OCI-LY3 (cell line): ENCODE data around the gene VIPR2.

Experiments used
- CTCF ChIP-seq: fragments of 200-600, 300-600 bp; sonication (generic); IDR thresholded peaks from 2 replicates; pipeline ENCODE4 v1.5.1; 2014; ENCODE audit warnings: antibody characterized with exemption, low read length, low read depth
- EZH2phosphoT487 ChIP-seq: fragments of 200-600 bp; shearing (Covaris generic); IDR thresholded peaks from 2 replicates; pipeline ENCODE4 v1.6.1; 2018; ENCODE audit warnings: antibody characterized with exemption, mixed run types, low read depth

- no peak for TF ChIP-seq CTCF
- no peak for TF ChIP-seq EZH2phosphoT487
Observed at GRCh38 chr7:159078911-159079270, 65.8 kb downstream of the VIPR2 start.
